ENCODE measurements around the gene POLR2C.
A peak's percentile ranks its signal among the peaks of the same experiment; 100 is the strongest.
"Not testable (repeated sequence)": the region's sequence is repeated elsewhere in the genome, so short reads cannot be mapped to it uniquely, and the experiment has no call there.

Gene POLR2C

DNA sequence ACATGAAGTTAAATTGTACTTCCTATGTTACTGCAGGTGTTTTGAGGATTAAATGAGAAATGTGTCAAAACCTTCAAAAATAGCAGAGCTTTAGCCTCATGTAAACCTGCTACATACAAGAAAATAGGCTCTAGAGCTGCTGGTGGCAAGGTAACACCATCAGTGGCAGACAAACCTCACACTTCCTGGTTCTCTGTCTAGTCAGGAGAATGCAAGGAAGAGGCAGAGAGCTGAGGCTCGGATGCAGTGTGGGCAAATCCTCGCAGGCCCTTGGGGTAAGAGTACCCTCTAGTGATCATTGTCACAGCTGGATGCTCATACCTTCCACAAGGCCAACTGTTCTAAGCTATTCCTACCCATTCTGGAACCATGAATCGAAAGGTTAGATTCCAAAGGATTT, 29.5 kb upstream of the POLR2C start:
- no peak overlapping the region for H3K4me3 ChIP-seq (ENCODE audit: control insufficient read depth, low read depth, low read length)
- DNase-seq (ENCODE audit: low read depth): no peak
- TF ChIP-seq, protein P1, sequence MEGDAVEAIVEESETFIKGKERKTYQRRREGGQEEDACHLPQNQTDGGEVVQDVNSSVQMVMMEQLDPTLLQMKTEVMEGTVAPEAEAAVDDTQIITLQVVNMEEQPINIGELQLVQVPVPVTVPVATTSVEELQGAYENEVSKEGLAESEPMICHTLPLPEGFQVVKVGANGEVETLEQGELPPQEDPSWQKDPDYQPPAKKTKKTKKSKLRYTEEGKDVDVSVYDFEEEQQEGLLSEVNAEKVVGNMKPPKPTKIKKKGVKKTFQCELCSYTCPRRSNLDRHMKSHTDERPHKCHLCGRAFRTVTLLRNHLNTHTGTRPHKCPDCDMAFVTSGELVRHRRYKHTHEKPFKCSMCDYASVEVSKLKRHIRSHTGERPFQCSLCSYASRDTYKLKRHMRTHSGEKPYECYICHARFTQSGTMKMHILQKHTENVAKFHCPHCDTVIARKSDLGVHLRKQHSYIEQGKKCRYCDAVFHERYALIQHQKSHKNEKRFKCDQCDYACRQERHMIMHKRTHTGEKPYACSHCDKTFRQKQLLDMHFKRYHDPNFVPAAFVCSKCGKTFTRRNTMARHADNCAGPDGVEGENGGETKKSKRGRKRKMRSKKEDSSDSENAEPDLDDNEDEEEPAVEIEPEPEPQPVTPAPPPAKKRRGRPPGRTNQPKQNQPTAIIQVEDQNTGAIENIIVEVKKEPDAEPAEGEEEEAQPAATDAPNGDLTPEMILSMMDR (conservative IDR thresholded peaks at IDR 0.05; ENCODE audit: control insufficient read depth, insufficient read depth, low read depth, low read length): no peak

DNA sequence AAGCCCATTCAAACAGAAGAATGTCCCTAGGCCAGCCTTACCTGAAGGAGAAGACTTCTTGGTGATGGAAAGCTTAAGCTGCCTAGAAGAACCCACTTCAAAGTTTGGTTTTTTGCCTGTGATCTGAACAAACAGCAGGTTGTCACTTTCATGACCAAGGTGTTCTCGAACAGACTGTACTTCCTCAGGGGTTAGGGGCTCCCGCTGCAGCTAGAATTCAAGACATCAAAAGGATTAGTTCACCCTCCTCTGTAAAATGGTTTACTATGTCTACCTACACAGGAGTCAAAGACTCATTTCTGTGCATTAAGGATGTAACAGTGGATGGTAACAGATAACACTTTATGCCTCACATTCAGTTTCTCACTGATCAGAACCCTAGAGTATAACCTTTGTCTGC, 28.5 kb upstream of the POLR2C start:
- TF ChIP-seq, protein P1 (conservative IDR thresholded peaks at IDR 0.05; ENCODE audit: control insufficient read depth, insufficient read depth, low read depth, low read length): no peak
- no peak for DNase-seq (ENCODE audit: low read depth)
- no peak overlapping the region for H3K4me3 ChIP-seq (ENCODE audit: control insufficient read depth, low read depth, low read length)

DNA sequence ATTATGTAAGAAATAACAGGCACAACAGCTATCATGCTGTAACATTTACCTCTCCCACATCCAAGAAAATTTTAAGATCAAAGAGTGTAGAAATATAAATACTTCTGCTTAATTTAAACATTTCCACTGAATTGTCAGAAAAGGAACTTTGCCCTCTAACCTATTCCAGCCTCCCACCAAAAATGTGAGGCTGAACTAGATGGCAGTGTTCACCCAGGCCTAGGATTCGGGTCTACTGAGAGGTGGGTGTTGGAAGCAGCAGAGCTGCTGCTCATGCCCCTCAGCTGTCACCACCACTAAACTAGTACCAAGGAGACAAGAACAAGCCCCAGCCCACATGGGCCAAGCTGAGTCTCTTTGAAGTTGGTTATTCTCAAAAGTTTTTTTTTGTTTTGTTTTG, 26.6 kb upstream of the POLR2C start:
- DNase-seq (ENCODE audit: low read depth): no peak
- TF ChIP-seq, protein P1 (conservative IDR thresholded peaks at IDR 0.05; ENCODE audit: control insufficient read depth, insufficient read depth, low read depth, low read length): no peak
- H3K4me3 ChIP-seq (ENCODE audit: control insufficient read depth, low read depth, low read length): no peak overlapping the region

DNA sequence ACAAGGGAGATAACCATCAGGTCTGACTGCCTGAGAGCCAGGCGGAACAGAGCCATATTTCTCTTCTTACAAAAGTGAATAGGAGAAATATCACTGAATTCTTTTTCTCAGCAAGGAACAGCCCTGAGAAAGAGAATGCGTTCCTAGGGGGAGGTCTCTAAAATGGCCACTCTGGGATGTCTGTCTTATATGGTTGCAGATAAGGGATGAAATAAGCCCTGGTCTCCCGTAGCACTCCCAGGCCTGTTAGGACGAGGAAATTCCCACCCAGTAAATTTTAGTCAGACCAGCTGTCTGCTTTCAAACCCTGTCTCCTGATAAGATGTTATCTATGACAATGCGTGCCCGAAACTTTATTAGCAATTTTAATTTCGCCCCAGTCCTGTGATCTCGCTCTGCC, 22.5 kb upstream of the POLR2C start:
- DNase-seq (ENCODE audit: low read depth); H3K4me3 ChIP-seq (ENCODE audit: control insufficient read depth, low read depth, low read length): not testable (repeated sequence)

DNA sequence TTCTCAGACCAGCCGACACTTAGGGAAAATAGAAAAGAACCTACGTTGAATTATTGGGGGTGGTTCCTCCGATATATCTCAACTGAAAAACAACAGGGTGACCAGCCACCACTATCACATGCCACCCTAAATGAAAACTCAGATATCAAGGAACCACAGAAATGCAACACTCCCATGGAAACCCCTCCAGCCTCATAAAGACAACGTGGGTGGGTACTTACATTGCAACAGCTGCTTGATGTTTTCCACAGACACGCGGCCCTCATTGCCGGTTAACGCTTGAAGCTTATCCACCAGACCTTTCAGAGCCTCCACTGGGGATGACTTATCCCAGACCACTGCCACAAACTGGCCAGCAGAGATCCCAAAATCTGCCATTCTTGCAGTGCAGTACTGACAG, 21.9 kb upstream of the POLR2C start:
- DNase-seq (ENCODE audit: low read depth): not testable (repeated sequence)

DNA sequence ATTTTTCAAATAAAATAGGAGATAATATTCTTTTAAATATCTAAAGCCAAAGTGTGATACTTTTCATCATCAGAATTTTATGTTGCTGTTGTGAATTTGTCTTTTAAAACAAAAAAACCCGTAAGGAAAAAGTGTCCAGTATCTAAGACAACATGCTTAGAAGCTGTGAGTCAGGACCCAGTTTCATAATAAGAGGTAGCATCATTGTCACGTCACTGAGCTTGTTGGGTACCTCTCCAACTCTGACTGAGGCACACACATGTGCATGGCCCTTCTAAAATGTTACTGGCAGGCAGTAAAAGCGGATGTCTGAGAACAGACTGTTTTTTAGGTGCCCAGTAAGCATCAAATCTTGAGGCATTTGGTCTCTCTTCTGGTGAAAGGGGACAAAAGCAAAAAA, 17.8 kb upstream of the POLR2C start:
- no peak overlapping the region for H3K4me3 ChIP-seq (ENCODE audit: control insufficient read depth, low read depth, low read length)
- DNase-seq (ENCODE audit: low read depth): peak; percentile 89
- TF ChIP-seq, protein P1 (conservative IDR thresholded peaks at IDR 0.05; ENCODE audit: control insufficient read depth, insufficient read depth, low read depth, low read length): no peak

More for the DNA sequence above, 21.9 kb upstream of the POLR2C start:
- not testable (repeated sequence) for H3K4me3 ChIP-seq (ENCODE audit: control insufficient read depth, low read depth, low read length)

DNA sequence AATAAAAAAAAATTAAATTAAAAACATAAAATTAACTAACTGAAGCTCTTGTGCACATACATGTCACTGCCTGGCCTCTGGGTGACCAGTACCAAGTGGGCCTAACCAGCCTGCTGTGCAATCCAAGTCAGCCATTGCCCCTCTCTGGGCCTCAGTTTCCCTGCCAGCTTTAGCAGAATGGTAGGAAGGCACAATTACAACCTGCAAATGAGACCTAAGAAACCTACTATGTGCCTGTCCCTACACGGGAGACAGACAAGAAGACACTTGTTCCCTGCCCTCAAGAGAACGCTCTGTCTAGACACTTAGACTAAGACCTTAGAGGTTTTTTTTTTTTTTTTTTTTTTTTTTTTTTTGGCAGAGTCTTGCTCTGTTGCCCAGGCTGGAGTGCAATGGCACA, 17.0 kb upstream of the POLR2C start:
- DNase-seq (ENCODE audit: low read depth): no peak
- TF ChIP-seq, protein P1 (conservative IDR thresholded peaks at IDR 0.05; ENCODE audit: control insufficient read depth, insufficient read depth, low read depth, low read length): no peak
- no peak overlapping the region for H3K4me3 ChIP-seq (ENCODE audit: control insufficient read depth, low read depth, low read length)

DNA sequence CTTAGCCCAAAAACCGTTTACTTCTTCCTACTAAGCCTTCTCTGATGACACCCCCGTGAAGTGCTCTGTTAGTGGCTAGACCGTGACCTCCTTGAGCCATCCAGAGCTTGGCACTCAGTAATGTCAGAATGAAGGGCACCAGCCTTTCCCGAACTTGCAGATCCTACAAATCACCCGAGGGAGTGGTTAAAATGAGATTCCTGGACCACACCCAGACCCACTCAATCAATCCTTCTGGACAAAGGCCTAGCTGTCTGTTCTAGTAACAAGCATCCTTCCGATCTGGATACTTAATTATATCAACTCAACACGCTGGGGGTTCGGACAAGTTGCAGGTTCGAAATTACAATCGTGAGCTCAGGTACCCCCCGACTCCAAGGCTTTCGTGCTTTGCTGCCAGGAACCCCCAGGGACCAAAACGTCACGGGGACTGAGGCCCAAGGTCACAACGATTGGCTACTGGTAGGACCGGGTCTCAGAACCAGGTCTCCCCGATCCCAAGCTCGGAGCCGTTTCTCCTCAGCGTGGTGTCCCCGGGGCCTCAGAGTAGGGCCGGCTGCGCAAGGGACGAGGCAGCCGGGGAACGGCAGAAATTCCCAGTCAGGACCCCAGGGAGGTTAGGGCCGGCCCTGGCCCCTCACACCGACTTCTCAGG, 15.8 kb upstream of the POLR2C start:
- peak; percentile 26 for DNase-seq (ENCODE audit: low read depth)
- H3K4me3 ChIP-seq (ENCODE audit: control insufficient read depth, low read depth, low read length): peak overlapping the region; percentile 75
- TF ChIP-seq, protein P1 (conservative IDR thresholded peaks at IDR 0.05; ENCODE audit: control insufficient read depth, insufficient read depth, low read depth, low read length): no peak
